CD14-positive monocyte (primary cell): Measurements from ENCODE around the gene CFLAR. TPM values are rescaled to one million over a fixed set of nuclear protein-coding genes. Genes with fewer than 3 reads are reported as not detected.

Source experiments
- DNase-seq, 3 donors: peaks; one replicate each; pipeline ENCODE4 v3.0.0-alpha.2; 2011 to 2022
- H2AFZ ChIP-seq: 2 replicates; pipeline ENCODE4 v1.6.0; 2012; ENCODE audit warnings: mild to moderate bottlenecking, low read depth, low read length, inconsistent platforms; ENCODE audit not compliant: insufficient read depth, poor library complexity, severe bottlenecking
- H3K27ac ChIP-seq, 2 donors: 1 replicate in 1 of 2; 2 replicates in 1 of 2; pipeline ENCODE4 v1.5.1; 2012 to 2013; ENCODE audit warnings: low read length in 2 of 2, control low read depth in 1 of 2, inconsistent platforms in 1 of 2, low read depth in 1 of 2, mild to moderate bottlenecking in 1 of 2
- H3K27me3 ChIP-seq, 2 donors: one replicate each; pipeline versions ENCODE4 v1.6.0 to v1.6.1; 2011 to 2013; ENCODE audit warnings: low read length in 2 of 2; ENCODE audit not compliant: control insufficient read depth in 2 of 2, insufficient read depth in 2 of 2
- H3K36me3 ChIP-seq, 2 donors: replicated peaks in 1 of 2; 1 replicate in 1 of 2; 2 replicates in 1 of 2; pipeline versions ENCODE4 v1.5.1 to v1.6.1; 2012 to 2013; ENCODE audit warnings: low read length in 2 of 2, control low read depth in 1 of 2, inconsistent platforms in 1 of 2, mild to moderate bottlenecking in 1 of 2; ENCODE audit not compliant: insufficient read depth in 2 of 2, control insufficient read depth in 1 of 2
- H3K4me1 ChIP-seq, 2 donors: 1 replicate in 1 of 2; 2 replicates in 1 of 2; pipeline versions ENCODE4 v1.5.1 to v1.6.1; 2012 to 2013; ENCODE audit warnings: low read length in 2 of 2, control low read depth in 1 of 2, inconsistent platforms in 1 of 2, mild to moderate bottlenecking in 1 of 2, moderate library complexity in 1 of 2; ENCODE audit not compliant: insufficient read depth in 2 of 2, control insufficient read depth in 1 of 2
- H3K4me2 ChIP-seq: replicated peaks from 2 replicates; pipeline ENCODE3; 2012; ENCODE audit warnings: low read length, moderate library complexity, mild to moderate bottlenecking; ENCODE audit not compliant: poor library complexity, severe bottlenecking; ENCODE audit errors: extremely low read depth
- H3K4me3 ChIP-seq, 3 experiments: fragments of 200-600 bp in 1 of 3; sonication (generic) in 1 of 3; replicated peaks in 1 of 3; 1 replicate in 2 of 3; 2 replicates in 1 of 3; pipeline ENCODE4 v1.5.1; 2011 to 2013; ENCODE audit warnings: low read length in 3 of 3, mild to moderate bottlenecking in 3 of 3, control low read depth in 2 of 3, low read depth in 2 of 3, inconsistent platforms in 1 of 3, moderate library complexity in 1 of 3
- H3K79me2 ChIP-seq: 2 replicates; pipeline ENCODE4 v1.6.0; 2012; ENCODE audit warnings: mild to moderate bottlenecking, control low read depth, inconsistent platforms, low read length, moderate library complexity; ENCODE audit not compliant: insufficient read depth
- H3K9ac ChIP-seq: 2 replicates; pipeline ENCODE4 v1.6.0; 2017; ENCODE audit warnings: low read length, mild to moderate bottlenecking; ENCODE audit not compliant: insufficient read depth, poor library complexity, severe bottlenecking
- H3K9me3 ChIP-seq, 2 donors: replicated peaks in 1 of 2; 1 replicate in 1 of 2; 2 replicates in 1 of 2; pipeline versions ENCODE4 v1.5.1 to v1.6.1; 2012 to 2013; ENCODE audit warnings: low read length in 2 of 2, control low read depth in 1 of 2; ENCODE audit not compliant: control insufficient read depth in 1 of 2, insufficient read depth in 1 of 2
- H4K20me1 ChIP-seq: 2 replicates; pipeline ENCODE4 v1.6.0; 2012; ENCODE audit warnings: mild to moderate bottlenecking, low read length, control low read depth, moderate library complexity; ENCODE audit not compliant: insufficient read depth
- H3K27ac Mint-ChIP-seq, 7 donors: one replicate each; pipeline ENCODE4 v1.8.0; 2020; ENCODE audit warnings: mild to moderate bottlenecking in 7 of 7, mixed read lengths in 7 of 7, moderate library complexity in 6 of 7, inconsistent platforms in 2 of 7
- H3K27me3 Mint-ChIP-seq, 3 donors: one replicate each; pipeline ENCODE4 v1.8.0; 2021 to 2022; ENCODE audit warnings: low read depth in 3 of 3, mild to moderate bottlenecking in 3 of 3, mixed read lengths in 3 of 3, moderate library complexity in 3 of 3, inconsistent platforms in 1 of 3
- H3K36me3 Mint-ChIP-seq, 2 donors: one replicate each; pipeline ENCODE4 v1.8.0; 2020; ENCODE audit warnings: mixed read lengths in 2 of 2, inconsistent platforms in 1 of 2, mild to moderate bottlenecking in 1 of 2
- H3K4me1 Mint-ChIP-seq: one replicate; pipeline ENCODE4 v1.8.0; 2020; ENCODE audit warnings: mild to moderate bottlenecking, mixed read lengths
- H3K4me3 Mint-ChIP-seq, 2 donors: one replicate each; pipeline ENCODE4 v1.8.0; 2020; ENCODE audit warnings: mild to moderate bottlenecking in 2 of 2, mixed read lengths in 2 of 2, moderate library complexity in 1 of 2
- H3K9me3 Mint-ChIP-seq, 7 donors: one replicate each; pipeline ENCODE4 v1.8.0; 2020 to 2022; ENCODE audit warnings: mixed read lengths in 7 of 7, mild to moderate bottlenecking in 6 of 7, moderate library complexity in 6 of 7, inconsistent platforms in 2 of 7
- CTCF ChIP-seq: fragments of 200-600 bp; IDR thresholded peaks from one replicate; pipeline ENCODE4 v1.8.0; 2022; ENCODE audit warnings: antibody characterized with exemption, mild to moderate bottlenecking
- WGBS: methylation state at CpG from one replicate; pipeline ENCODE4 v1.1.5; 2013; ENCODE audit warnings: missing lambda C conversion rate; ENCODE audit not compliant: insufficient coverage; 5-methylcytosine and 5-hydroxymethylcytosine counted together
- intact Hi-C, 2 donors: fragments of 100-400 bp; cut with micrococcal nuclease; formaldehyde crosslinking; loops; one replicate each; pipeline versions ENCODE4 v1.15.0 to v1.15.1; 2023
- polyA plus RNA-seq, 3 donors: library from polyadenylated mRNA; depleted of rRNA in 1 of 3; unstranded in 2 of 3; stranded (reverse) in 1 of 3; fragments of 300-500 nt in 2 of 3; fragments of >200 nt in 1 of 3; fragmentation: Illumina TruSeq in 2 of 3; gene quantifications; 1 replicate in 2 of 3; 2 replicates in 1 of 3; pipeline ENCODE4 v1.2.3, GENCODE V29; 2012 to 2021

Gene CFLAR
- polyA plus RNA-seq, 3 donors, result 79.4 to 149 (median 79.5) TPM

- intact Hi-C loops, result no loop called here
- Histone ChIP-seq H2AFZ (no peak overlapping the region), H3K36me3 (peaks cover 71 to 81% of the 10 kb centered on the region in 2 donors)
Observed at GRCh38 chr2:201150454-201151020, 34.6 kb downstream of the CFLAR start.

More at GRCh38 chr2:201150454-201151020, 34.6 kb downstream of the CFLAR start:
- peaks cover 0 to 2% (median 0%) of the 10 kb centered on the region in 3 donors for H3K27me3 Mint-ChIP-seq
- no peaks in the 10 kb centered on the region for H3K27me3 ChIP-seq
- WGBS, result 100% methylated on average over 2 of the region's 3 CpGs
- peaks cover 69% of the 10 kb centered on the region for H4K20me1 ChIP-seq
- peak overlapping the region; percentile 98 to 100 (median 99) for H3K27ac Mint-ChIP-seq
- peak overlapping the region; percentile 0 for H3K9ac ChIP-seq
- H3K9me3 ChIP-seq, result no peaks in the 10 kb centered on the region
- peaks cover 0 to 2% (median 0%) of the 10 kb centered on the region in 7 donors for H3K9me3 Mint-ChIP-seq
- DNase-seq, result no peak
- no peak overlapping the region for H3K4me3 Mint-ChIP-seq
- H3K79me2 ChIP-seq, result peaks cover 84% of the 10 kb centered on the region
- peaks cover 65 to 68% of the 10 kb centered on the region in 2 donors for H3K4me1 ChIP-seq
- peaks cover 65% of the 10 kb centered on the region for H3K4me1 Mint-ChIP-seq
- H3K4me3 ChIP-seq, result peak overlapping the region in 1 of 3 experiments; percentile 51
- H3K36me3 Mint-ChIP-seq, result peaks cover 65 to 84% of the 10 kb centered on the region in 2 donors
- H3K27ac ChIP-seq, result peak overlapping the region; percentile 94 to 96
- H3K4me2 ChIP-seq, result peak overlapping the region; percentile 66
- no peak for TF ChIP-seq CTCF
